ENCODE data around the gene COBLL1. TPM values are rescaled to one million over a fixed set of nuclear protein-coding genes. Genes with fewer than 3 reads are reported as not detected.

The COBLL1 gene
- total RNA-seq, 2 experiments from 2014 or later = 0.28 to 0.45 TPM

GRCh38 chr2:164662868-164663631, 178.6 kb downstream of the COBLL1 start:
- H3K4me1 Mint-ChIP-seq = no peaks in the 10 kb centered on the region
- H3K27ac Mint-ChIP-seq = no peak overlapping the region
- DNase-seq = no peak
- no peaks in the 10 kb centered on the region for H3K9me3 Mint-ChIP-seq
- no peak overlapping the region for H3K4me3 Mint-ChIP-seq
- H3K36me3 Mint-ChIP-seq = no peaks in the 10 kb centered on the region
- no peaks in the 10 kb centered on the region for H3K27me3 Mint-ChIP-seq

GRCh38 chr2:164662066-164662465, 179.6 kb downstream of the COBLL1 start:
- no peaks in the 10 kb centered on the region for H3K4me1 Mint-ChIP-seq
- no peak overlapping the region for H3K4me3 Mint-ChIP-seq
- no peak for DNase-seq
- no peaks in the 10 kb centered on the region for H3K36me3 Mint-ChIP-seq
- H3K9me3 Mint-ChIP-seq = no peaks in the 10 kb centered on the region
- H3K27me3 Mint-ChIP-seq = no peaks in the 10 kb centered on the region
- H3K27ac Mint-ChIP-seq = no peak overlapping the region

- Mint-ChIP-seq H3K4me1 (no peaks in the 10 kb centered on the region), H3K4me3 (no peak overlapping the region), H3K27me3 (no peaks in the 10 kb centered on the region), H3K27ac (no peak overlapping the region), H3K36me3 (no peaks in the 10 kb centered on the region), H3K9me3 (no peaks in the 10 kb centered on the region)
- DNase-seq = no peak
Measured at GRCh38 chr2:164661349-164661748, 180.3 kb downstream of the COBLL1 start.

- no peak for DNase-seq
- Mint-ChIP-seq H3K36me3 (no peaks in the 10 kb centered on the region), H3K27me3 (no peaks in the 10 kb centered on the region), H3K4me3 (no peak overlapping the region), H3K9me3 (peaks cover 6% of the 10 kb centered on the region), H3K27ac (no peak overlapping the region), H3K4me1 (no peaks in the 10 kb centered on the region)
Measured at GRCh38 chr2:164657129-164657528, 184.5 kb downstream of the COBLL1 start.

DNA sequence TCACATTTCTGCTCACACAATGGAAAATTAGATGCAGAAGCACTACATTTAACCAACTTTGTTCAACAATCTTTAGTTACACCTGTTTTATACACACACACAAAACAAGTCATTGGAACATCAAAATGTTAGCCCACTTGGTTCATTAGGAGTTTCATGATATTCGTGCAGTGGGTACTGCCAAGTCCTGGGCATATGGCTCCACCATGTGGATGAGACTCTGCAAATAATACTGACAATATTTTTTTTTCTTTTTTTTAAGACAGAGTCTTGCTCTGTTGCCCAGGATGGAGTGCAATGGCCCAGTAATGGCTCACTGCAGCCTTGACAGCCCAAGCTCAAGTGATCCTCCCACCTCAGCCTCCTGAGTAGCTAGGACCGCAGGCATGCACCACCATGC, 185.9 kb downstream of the COBLL1 start:
- DNase-seq = no peak
- Mint-ChIP-seq H3K4me1 (no peaks in the 10 kb centered on the region), H3K36me3 (no peaks in the 10 kb centered on the region), H3K27ac (no peak overlapping the region), H3K27me3 (no peaks in the 10 kb centered on the region), H3K4me3 (no peak overlapping the region), H3K9me3 (peaks cover 11% of the 10 kb centered on the region)

GRCh38 chr2:164655336-164655735, 186.3 kb downstream of the COBLL1 start:
- Mint-ChIP-seq H3K4me1 (no peaks in the 10 kb centered on the region), H3K36me3 (no peaks in the 10 kb centered on the region), H3K27ac (no peak overlapping the region), H3K4me3 (no peak overlapping the region), H3K9me3 (peaks cover 15% of the 10 kb centered on the region), H3K27me3 (no peaks in the 10 kb centered on the region)
- DNase-seq = no peak

DNA sequence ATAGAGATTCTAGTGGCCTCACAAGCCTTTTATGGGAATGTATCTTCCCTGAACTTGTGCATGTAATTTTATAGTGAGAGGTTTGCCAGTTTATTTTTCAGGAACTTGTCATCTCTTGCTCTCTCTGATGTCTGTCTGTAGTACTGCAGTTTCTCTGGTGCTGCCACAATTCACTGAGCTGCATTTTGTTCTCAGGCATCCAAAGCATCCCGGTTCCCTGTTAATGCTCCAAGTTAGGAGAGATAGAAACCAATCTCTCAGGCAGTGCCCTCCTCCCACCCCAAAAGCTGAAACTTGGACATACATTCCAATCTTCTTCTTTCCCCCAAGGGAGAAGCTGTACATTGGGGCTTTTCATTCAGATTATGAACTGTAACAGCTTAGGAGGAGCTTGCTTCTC, 190.3 kb downstream of the COBLL1 start:
- no peak overlapping the region for H3K4me3 Mint-ChIP-seq
- H3K27me3 Mint-ChIP-seq = no peaks in the 10 kb centered on the region
- H3K4me1 Mint-ChIP-seq = no peaks in the 10 kb centered on the region
- H3K36me3 Mint-ChIP-seq = no peaks in the 10 kb centered on the region
- H3K27ac Mint-ChIP-seq = no peak overlapping the region
- no peak for DNase-seq
- peaks cover 25% of the 10 kb centered on the region for H3K9me3 Mint-ChIP-seq

DNA sequence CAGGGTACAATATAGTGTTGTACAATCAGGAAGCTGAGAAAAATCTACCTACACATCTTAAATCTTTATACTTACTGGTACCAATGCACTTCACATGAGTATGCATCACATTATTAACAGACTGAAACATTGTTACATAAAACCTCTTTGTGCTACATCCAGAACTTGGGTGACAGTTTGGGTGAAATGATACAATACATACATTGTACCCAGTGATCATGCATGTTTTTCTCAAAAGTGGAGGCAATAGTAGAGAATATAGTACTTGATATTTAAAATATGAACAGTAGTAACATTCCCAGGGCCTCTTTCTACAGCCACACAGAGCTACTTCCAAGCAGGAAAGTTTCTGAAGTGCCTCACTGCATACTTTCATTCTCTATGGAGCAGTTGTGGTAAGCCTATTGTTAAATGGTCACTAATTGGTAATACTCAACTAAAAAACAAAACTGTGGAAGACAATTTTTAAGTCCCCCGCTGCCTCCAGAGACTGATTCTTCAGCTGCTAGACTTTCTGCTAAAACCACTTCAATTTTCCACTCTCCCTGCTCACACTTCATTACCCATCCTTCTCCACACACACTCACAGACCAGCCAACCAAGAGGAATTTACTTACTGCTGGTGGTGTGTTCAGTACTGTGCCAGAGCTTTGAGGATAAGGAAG, 197.5 kb downstream of the COBLL1 start:
- DNase-seq = no peak
- H3K36me3 Mint-ChIP-seq = no peaks in the 10 kb centered on the region
- H3K4me1 Mint-ChIP-seq = no peaks in the 10 kb centered on the region
- peaks cover 4% of the 10 kb centered on the region for H3K9me3 Mint-ChIP-seq
- no peak overlapping the region for H3K27ac Mint-ChIP-seq
- H3K4me3 Mint-ChIP-seq = no peak overlapping the region
- no peaks in the 10 kb centered on the region for H3K27me3 Mint-ChIP-seq

- no peaks in the 10 kb centered on the region for H3K36me3 Mint-ChIP-seq
Measured at GRCh38 chr2:164642946-164643555, 198.6 kb downstream of the COBLL1 start.

DNA sequence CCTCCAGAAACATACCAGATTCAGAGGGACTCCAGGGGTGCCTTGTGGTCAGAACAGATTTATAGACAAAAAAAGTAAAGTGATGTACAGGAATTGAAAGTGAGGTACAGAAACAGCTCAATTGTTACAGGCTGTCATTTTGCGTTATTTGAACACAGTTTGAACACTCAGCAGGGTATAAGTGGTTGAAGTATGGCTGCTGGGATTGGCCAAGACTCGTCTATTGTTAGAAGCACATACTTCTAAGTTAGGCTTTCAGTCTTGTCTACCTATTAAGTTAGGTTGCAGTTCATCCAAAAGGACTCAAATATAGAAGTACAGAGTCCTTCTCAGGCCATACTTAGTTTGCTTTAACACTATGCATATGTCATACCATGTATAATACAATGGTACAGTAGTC, 199.4 kb downstream of the COBLL1 start:
- Mint-ChIP-seq H3K4me3 (no peak overlapping the region), H3K36me3 (no peaks in the 10 kb centered on the region), H3K4me1 (no peaks in the 10 kb centered on the region), H3K9me3 (no peaks in the 10 kb centered on the region), H3K27ac (no peak overlapping the region), H3K27me3 (no peaks in the 10 kb centered on the region)
- DNase-seq = no peak

More at GRCh38 chr2:164642946-164643555, 198.6 kb downstream of the COBLL1 start:
- H3K27ac Mint-ChIP-seq = no peak overlapping the region
- peaks cover 4% of the 10 kb centered on the region for H3K9me3 Mint-ChIP-seq
- H3K4me1 Mint-ChIP-seq = no peaks in the 10 kb centered on the region
- no peak for DNase-seq
- no peak overlapping the region for H3K4me3 Mint-ChIP-seq
- H3K27me3 Mint-ChIP-seq = no peaks in the 10 kb centered on the region

Other genes starting within 250 kb of the COBLL1 start
- gene GRB14, start 220.3 kb downstream of the COBLL1 start, total RNA-seq = not detected
- not detected for gene SLC38A11, start 113.7 kb upstream of the COBLL1 start, total RNA-seq